Measurements from ENCODE around the gene PPP2R5C.

PPP2R5C gene

DNA sequence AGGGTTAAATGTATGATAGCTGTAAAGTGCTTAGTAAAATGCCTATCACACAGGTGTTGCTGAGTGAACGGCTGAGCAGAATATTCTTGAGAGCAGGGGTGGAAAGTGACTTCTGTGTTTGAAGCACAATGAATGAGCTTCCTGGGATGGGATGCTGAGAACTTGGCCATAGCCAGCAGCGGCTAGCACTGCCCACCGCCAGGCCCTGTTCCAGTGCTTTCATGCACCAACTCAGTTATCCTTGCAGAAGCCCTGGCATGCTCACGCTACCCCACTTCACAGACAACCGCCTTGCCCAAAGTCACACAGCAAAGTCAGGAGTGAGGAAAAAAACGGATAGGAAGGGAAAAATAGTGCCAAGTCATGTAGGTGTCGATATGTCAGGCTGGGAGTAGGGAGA is 213.7 kb downstream of the PPP2R5C start:
- DNase-seq, result no peak
